LNCAP (cell line): ENCODE data around the gene OR10AD1.

Experiments
- TF ChIP-seq, protein P1 (sequence below): fragments of 450-650 bp; IDR thresholded peaks from 2 replicates; pipeline ENCODE4 v1.5.1; 2017; ENCODE audit warnings: mild to moderate bottlenecking

OR10AD1 gene

DNA sequence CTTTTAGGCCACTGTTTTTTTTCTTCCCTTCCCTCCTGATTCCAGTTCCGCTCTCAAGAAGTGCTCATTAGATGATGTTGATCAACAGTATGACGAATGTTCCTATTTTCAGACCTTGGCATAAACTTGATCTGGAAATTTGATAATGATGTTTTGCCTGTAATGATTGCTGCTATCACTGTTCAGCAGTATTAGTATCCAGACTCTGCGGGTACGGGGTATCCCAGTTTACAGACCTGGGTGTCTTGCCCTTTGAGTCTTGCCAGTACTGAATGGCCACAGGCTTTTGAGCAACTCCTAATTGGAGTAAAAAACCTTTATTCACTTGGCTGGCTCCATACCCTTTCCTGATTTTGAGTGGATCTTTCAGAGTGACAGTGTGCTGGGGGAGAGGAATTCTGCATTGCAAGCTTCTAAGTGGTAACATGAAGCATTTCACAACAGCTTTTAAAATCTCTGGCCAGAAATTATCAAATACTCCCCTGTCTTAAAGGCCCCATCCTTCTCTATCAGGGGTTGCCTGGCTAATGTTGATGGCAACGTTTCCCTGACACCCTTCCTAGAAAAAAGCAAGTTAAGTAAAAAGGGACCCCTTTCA lies 39.8 kb downstream of the OR10AD1 start:
- TF ChIP-seq, protein P1, sequence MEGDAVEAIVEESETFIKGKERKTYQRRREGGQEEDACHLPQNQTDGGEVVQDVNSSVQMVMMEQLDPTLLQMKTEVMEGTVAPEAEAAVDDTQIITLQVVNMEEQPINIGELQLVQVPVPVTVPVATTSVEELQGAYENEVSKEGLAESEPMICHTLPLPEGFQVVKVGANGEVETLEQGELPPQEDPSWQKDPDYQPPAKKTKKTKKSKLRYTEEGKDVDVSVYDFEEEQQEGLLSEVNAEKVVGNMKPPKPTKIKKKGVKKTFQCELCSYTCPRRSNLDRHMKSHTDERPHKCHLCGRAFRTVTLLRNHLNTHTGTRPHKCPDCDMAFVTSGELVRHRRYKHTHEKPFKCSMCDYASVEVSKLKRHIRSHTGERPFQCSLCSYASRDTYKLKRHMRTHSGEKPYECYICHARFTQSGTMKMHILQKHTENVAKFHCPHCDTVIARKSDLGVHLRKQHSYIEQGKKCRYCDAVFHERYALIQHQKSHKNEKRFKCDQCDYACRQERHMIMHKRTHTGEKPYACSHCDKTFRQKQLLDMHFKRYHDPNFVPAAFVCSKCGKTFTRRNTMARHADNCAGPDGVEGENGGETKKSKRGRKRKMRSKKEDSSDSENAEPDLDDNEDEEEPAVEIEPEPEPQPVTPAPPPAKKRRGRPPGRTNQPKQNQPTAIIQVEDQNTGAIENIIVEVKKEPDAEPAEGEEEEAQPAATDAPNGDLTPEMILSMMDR, result no peak

DNA sequence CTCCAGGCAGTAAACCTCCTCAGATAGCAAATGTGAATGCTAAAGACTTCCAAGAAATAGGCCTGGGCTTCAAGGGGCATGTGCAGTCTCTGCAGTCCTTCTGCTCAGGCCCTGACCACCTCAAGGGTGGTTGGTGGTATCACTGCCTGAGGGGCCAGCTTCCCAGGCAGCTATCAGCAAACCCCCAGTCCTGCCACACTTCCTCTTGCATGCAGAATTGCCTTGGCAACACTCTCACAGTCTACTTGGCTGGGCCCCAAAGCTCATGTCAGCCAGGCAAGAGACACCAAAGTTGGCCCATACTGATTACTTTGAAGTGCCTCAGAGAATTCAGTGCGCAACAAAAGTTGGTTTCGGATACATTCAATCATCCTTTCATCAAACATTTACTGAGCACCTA lies 42.3 kb downstream of the OR10AD1 start:
- TF ChIP-seq, protein P1, result no peak

DNA sequence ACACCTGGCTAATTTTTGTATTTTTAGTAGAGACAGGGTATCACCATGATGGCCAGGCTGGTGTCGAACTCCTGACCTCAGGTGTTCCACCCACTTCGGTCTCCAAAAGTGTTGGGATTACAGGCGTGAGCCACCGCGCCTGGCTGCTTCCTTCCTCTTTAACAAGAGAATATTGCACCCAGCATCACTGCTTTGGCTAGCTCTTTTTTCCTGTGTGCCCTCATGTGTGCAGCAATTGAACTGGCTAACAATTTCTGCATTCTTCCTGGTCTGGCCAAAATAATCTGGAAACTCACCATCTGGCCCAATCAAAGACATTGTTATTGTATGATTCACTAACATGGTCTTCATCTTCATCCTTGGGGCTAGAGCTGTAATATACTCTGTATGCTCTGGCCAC lies 43.0 kb downstream of the OR10AD1 start:
- TF ChIP-seq, protein P1, result no peak

DNA sequence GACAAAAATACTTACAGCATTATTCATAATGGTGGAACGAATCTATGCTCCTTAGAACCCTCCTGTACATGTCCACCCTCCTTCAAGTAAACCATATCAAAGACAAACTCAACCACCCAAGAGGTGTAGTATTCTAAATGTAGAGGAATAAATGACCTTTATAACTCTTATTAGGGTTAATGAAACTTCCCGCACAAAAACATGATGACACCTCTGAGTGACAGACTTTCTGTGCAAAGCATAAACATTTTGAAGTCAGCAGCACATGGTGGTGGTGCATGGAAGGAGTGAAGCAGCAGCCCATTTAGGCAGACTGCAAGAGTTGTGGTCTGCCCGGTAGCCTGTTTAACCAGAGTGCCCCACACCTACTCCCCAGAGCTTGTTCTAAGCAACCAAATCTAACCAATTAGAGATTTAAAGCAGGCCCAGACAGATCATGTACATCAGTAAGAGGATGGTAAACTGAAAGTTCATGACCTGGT lies 45.2 kb downstream of the OR10AD1 start:
- TF ChIP-seq, protein P1, result no peak

DNA sequence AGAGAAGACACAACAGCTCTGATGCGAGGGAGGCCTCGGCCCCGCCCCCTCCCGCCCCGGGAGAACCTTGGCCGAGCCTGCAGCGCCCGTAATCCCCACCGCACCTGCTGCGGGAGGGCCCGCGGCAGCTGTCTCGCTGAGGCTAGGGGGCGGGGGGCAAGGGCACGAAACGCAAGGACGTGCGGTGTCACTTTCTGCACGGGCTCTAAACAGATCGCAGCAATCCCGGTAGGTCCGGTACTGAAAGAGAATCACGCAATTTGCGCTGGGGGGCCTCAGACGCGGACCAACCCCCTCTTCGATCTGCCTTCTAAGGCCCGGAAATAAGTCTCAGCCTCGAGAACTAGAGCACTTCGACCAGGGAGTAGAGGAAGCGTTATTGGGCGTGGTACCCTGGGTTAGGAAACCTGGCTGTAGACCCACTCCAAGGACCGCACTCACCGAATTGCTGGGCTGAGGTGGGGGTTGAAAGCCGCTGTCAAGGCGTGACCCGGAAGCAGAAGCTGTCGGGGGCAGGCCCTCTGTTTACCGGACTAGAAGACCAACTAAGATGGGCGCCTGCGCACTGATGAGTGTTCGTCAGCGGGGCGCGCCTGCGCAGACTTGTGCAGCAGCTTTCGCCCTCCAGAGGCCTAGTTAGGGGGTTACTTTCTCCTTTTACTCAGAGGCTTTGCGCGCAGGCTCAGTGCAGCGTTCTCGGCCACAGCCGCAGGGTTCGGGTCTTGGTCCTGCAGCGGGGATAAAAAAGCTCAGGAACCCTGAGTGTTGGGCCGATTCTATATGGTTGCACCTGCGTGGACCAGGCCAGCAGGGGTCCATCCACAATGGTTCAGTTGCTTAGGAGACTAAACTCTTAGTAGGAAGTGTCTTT lies 45.8 kb downstream of the OR10AD1 start, which contains the start of gene ASB8:
ASB8 (minus strand) TSS at position 498 of the 871 bp plus-strand sequence. CDS start 4,019 bp downstream, outside the sequence.
- TF ChIP-seq, protein P1, result peak; percentile 43; the same call in 1 of the 2 replicates

DNA sequence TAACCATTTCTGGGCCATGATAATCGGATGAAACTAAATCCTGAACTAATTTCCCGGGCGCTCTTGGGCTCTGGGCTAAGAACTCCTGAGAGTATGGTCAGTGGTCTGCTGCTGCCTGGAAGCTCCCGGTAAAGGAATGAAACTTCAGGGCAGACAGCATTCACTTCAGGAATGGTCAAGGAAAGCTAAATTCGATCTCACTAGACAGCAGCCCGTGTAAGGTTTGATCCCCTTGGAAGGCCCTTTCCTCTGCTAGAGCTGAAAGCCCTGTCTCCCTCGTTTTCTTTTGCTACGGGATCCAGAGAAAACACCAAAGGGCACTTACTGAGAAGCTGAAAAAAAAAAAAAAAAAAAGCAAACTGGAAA lies 46.5 kb downstream of the OR10AD1 start:
- TF ChIP-seq, protein P1, result no peak
